Esophagus muscularis mucosa (tissue), 4 donors: Measurements from ENCODE around the gene LAMP2. TPM values are rescaled to one million over a fixed set of nuclear protein-coding genes. Genes with fewer than 3 reads are reported as not detected.
"Not testable (repeated sequence)": the region's sequence is repeated elsewhere in the genome, so short reads cannot be mapped to it uniquely, and the experiment has no call there.

Experiments
- DNase-seq: peaks from one replicate; pipeline ENCODE4 v3.0.0-alpha.2; 2017; ENCODE audit errors: extremely low spot score
- H3K27ac ChIP-seq, 4 donors: fragments of 200-600 bp; sonication (generic); replicated peaks in 1 of 4; 1 replicate in 3 of 4; 2 replicates in 1 of 4; pipeline ENCODE4 v1.5.1; 2016 to 2019; ENCODE audit warnings: mild to moderate bottlenecking in 1 of 4
- H3K27me3 ChIP-seq, 4 donors: fragments of 200-600 bp; sonication (generic); one replicate each; pipeline versions ENCODE4 v1.5.1 to v1.6.0; 2016 to 2019
- H3K36me3 ChIP-seq, 4 donors: fragments of 200-600 bp; sonication (generic); one replicate each; pipeline ENCODE4 v1.5.1; 2016 to 2019
- H3K4me1 ChIP-seq, 4 donors: fragments of 200-600 bp; sonication (generic); one replicate each; pipeline ENCODE4 v1.5.1; 2016 to 2019
- H3K4me3 ChIP-seq, 4 donors: fragments of 200-600 bp; sonication (generic); 1 replicate in 2 of 4; 2 replicates in 2 of 4; pipeline ENCODE4 v1.5.1; 2016 to 2019; ENCODE audit warnings: mild to moderate bottlenecking in 4 of 4, moderate library complexity in 1 of 4
- H3K9me3 ChIP-seq, 4 donors: fragments of 200-600 bp; sonication (generic); 1 replicate in 3 of 4; 2 replicates in 1 of 4; pipeline ENCODE4 v1.5.1; 2016 to 2019
- EP300 ChIP-seq: sonication (generic); formaldehyde crosslinking; IDR thresholded peaks from one replicate; pipeline ENCODE4 v1.6.1; 2017; ENCODE audit warnings: antibody characterized with exemption
- POLR2A ChIP-seq: fragments of 450-650 bp; IDR thresholded peaks from one replicate; pipeline ENCODE4 v1.6.1; 2017; ENCODE audit warnings: antibody characterized with exemption, moderate library complexity, mild to moderate bottlenecking, low read depth
- POLR2AphosphoS5 ChIP-seq, 2 donors: sonication (generic); formaldehyde crosslinking; IDR thresholded peaks; one replicate each; pipeline ENCODE4 v1.6.1; 2017; ENCODE audit warnings: antibody characterized with exemption in 2 of 2
- WGBS: methylation state at CpG from one replicate; pipeline ENCODE4 v1.1.5; 2018; 5-methylcytosine and 5-hydroxymethylcytosine counted together
- intact Hi-C: fragments of 100-400 bp; cut with DNase I; formaldehyde crosslinking; loops from one replicate; pipeline ENCODE4 v1.15.1; 2023
- total RNA-seq, 4 donors: library from RNA; depleted of rRNA; stranded (reverse); fragments of >200 nt; gene quantifications; one replicate each; pipeline versions ENCODE4 v1.1.0 to v1.2.1, GENCODE V29; 2016
- TF ChIP-seq, protein P1 (sequence below), 3 experiments: fragments of 200-600 bp in 2 of 3; fragments of 450-650 bp in 1 of 3; sonication (generic) in 2 of 3; IDR thresholded peaks; one replicate each; pipeline ENCODE4 v1.5.1; 2017 to 2019; ENCODE audit warnings: antibody characterized with exemption in 3 of 3, mild to moderate bottlenecking in 2 of 3, moderate library complexity in 1 of 3

Gene LAMP2
- total RNA-seq, 4 donors from 2014 or later = 57.3 to 81.2 (median 67.5) TPM

DNA sequence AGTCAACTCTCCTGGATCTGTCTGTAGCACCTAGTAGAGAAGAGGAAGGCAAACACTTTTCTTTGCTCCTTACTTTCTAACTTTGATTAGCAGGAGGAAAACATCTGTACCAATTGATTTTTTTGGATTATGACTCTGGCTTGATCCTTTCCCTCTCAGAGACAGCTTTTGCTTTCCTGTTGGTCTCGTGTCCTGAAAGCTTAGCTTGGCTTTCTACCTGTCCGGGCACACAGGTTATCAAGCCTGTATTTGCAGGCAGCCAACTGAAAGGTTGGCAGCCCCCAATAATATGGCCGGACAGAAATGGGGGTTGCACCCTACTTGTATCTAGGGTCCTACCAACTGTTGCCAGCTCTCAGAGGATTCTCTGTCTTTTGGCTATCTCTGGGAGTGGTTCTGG, 43.1 kb upstream of the LAMP2 start:
- H3K36me3 ChIP-seq = no peaks in the 10 kb centered on the region
- intact Hi-C loops = no loop called here
- H3K27ac ChIP-seq = no peak overlapping the region
- 90% methylated on average over 3 of the region's 3 CpGs for WGBS
- H3K4me1 ChIP-seq = no peaks in the 10 kb centered on the region
- no peak overlapping the region for H3K4me3 ChIP-seq
- H3K27me3 ChIP-seq = no peaks in the 10 kb centered on the region
- no peaks in the 10 kb centered on the region for H3K9me3 ChIP-seq
- DNase-seq = no peak
- TF ChIP-seq POLR2AphosphoS5 (IDR thresholded peaks at IDR 0.05) (no peak), POLR2A (no peak)

DNA sequence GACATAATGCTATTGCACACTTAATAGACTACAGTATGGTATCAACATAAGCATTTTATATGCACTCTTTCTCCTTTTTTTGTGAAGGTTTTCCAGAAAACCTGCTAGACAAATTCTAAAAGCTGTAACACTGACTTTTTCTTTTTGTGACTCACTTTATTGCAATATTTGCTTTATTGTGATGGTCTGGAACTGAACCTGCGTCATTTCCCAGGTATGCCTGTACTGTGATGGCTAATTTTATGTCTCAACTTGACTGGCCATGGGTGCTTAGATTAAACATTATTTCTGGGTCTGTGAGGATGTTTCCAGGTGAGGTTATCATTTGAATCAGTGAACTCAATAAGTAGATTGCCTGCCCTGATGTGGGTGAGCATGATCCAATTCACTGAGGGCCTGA, 35.5 kb upstream of the LAMP2 start:
- TF ChIP-seq, protein P1, sequence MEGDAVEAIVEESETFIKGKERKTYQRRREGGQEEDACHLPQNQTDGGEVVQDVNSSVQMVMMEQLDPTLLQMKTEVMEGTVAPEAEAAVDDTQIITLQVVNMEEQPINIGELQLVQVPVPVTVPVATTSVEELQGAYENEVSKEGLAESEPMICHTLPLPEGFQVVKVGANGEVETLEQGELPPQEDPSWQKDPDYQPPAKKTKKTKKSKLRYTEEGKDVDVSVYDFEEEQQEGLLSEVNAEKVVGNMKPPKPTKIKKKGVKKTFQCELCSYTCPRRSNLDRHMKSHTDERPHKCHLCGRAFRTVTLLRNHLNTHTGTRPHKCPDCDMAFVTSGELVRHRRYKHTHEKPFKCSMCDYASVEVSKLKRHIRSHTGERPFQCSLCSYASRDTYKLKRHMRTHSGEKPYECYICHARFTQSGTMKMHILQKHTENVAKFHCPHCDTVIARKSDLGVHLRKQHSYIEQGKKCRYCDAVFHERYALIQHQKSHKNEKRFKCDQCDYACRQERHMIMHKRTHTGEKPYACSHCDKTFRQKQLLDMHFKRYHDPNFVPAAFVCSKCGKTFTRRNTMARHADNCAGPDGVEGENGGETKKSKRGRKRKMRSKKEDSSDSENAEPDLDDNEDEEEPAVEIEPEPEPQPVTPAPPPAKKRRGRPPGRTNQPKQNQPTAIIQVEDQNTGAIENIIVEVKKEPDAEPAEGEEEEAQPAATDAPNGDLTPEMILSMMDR (IDR thresholded peaks at IDR 0.05) = no peak
- Histone ChIP-seq H3K4me3 (no peak overlapping the region), H3K27me3 (no peaks in the 10 kb centered on the region), H3K27ac (no peak overlapping the region), H3K9me3 (no peaks in the 10 kb centered on the region), H3K4me1 (no peaks in the 10 kb centered on the region), H3K36me3 (no peaks in the 10 kb centered on the region)
- intact Hi-C loops = no loop called here
- DNase-seq = no peak
- WGBS = 66% methylated on average over 1 of the region's 1 CpG

DNA sequence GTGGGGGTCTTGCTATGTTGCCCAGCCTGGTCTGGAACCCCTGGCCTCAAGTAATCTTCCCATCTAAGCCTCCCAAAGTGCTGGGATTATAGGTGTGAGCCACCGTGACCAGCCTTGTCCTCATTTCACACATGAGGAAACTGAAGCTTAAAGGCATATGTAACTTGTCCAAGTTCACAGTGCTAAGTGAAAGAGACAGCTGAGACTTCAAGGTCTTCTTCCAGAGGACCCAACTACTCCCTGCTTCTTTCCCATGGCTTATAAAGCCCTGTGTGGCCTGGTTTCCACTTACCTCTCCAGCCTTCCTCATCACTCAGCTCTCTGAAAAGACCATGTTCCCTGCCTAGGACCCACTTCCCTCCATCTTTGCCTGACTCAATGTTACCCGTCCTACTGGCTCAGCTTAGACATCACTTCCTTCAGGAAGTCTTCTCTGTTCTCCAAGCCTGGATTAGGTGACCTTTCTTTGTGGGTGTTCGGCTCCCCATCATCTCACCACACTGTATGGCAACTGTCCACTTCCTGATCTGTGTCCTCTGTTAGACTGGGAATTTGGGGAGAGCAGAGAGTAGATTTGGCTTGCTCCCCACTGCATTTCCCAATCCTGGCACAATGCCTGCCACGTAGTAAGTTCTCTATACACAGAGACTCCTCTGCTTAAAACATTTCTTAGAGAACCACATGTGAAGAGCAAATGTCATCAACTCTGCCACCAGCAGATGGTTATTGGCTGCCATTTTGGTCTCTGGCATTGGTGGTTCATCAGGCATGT, 30.4 kb upstream of the LAMP2 start:
- H3K27ac ChIP-seq = no peak overlapping the region
- TF ChIP-seq, protein P1 (IDR thresholded peaks at IDR 0.05) = no peak
- no peak for TF ChIP-seq POLR2A
- no peak for DNase-seq
- no peaks in the 10 kb centered on the region for H3K4me1 ChIP-seq
- no peaks in the 10 kb centered on the region for H3K9me3 ChIP-seq
- 62% methylated on average over 4 of the region's 4 CpGs for WGBS
- intact Hi-C loops = loop anchor here (5.0 to 10.0 kb wide), 2 partner anchors 168 to 275 kb away; no protein-coding TSS in a partner anchor
- H3K4me3 ChIP-seq = no peak overlapping the region
- no peaks in the 10 kb centered on the region for H3K36me3 ChIP-seq
- H3K27me3 ChIP-seq = no peaks in the 10 kb centered on the region

GRCh38 chrX:120490119-120490518, 21.0 kb upstream of the LAMP2 start:
- 90% methylated on average over 2 of the region's 2 CpGs for WGBS
- intact Hi-C loops = loop anchor here (10.0 kb wide), 1 partner anchor 285 kb away; no protein-coding TSS in a partner anchor
- H3K36me3 ChIP-seq, DNase-seq, H3K4me1 ChIP-seq, H3K4me3 ChIP-seq, H3K27me3 ChIP-seq, H3K27ac ChIP-seq, H3K9me3 ChIP-seq: not testable (repeated sequence)

DNA sequence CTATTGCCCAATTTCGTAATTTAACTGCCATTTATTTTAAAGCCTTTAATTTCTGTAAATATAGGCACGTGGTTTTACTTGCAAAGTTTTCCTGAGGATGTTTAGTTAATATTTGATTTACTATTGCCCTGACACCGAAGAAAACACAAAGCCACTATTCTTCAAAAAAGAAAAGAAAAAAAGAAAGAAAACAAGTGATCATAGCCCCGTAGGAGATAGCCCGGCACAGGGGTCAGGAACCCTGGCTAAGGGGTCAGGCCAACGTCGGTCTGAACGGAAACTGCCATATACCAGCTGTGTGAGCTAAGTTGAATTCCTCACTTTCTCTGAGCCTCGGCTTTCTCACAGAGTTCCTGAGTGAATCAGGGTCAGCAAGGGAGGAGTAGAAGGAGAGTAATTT, 17.7 kb upstream of the LAMP2 start:
- H3K4me3 ChIP-seq = no peak overlapping the region
- H3K4me1 ChIP-seq = peaks cover 0 to 10% (median 4%) of the 10 kb centered on the region in 4 donors
- no peak for DNase-seq
- no peaks in the 10 kb centered on the region for H3K27me3 ChIP-seq
- H3K27ac ChIP-seq = peak overlapping the region in 2 of 4 donors; percentile 86 to 89
- no peaks in the 10 kb centered on the region for H3K36me3 ChIP-seq
- TF ChIP-seq EP300 (no peak), POLR2A (no peak), POLR2AphosphoS5 (IDR thresholded peaks at IDR 0.05) (no peak)
- TF ChIP-seq, protein P1 (IDR thresholded peaks at IDR 0.05) = no peak
- intact Hi-C loops = no loop called here
- no peaks in the 10 kb centered on the region for H3K9me3 ChIP-seq
- WGBS = 68% methylated on average over 9 of the region's 9 CpGs
